Chondrocyte (in vitro differentiated cells): ENCODE data around the gene RHOC. TPM values are rescaled to one million over a fixed set of nuclear protein-coding genes. Genes with fewer than 3 reads are reported as not detected.

Source experiments
- DNase-seq: peaks from one replicate; pipeline ENCODE4 v3.0.0; 2021; ENCODE audit warnings: mixed read lengths, low spot score
- H3K27ac Mint-ChIP-seq: one replicate; pipeline ENCODE4 v1.8.0; 2021; ENCODE audit warnings: mild to moderate bottlenecking, moderate library complexity, mixed read lengths; ENCODE audit not compliant: unreplicated experiment
- H3K27me3 Mint-ChIP-seq: 2 replicates; pipeline ENCODE4 v1.8.0; 2021; ENCODE audit warnings: low read depth, mixed read lengths
- H3K36me3 Mint-ChIP-seq: 2 replicates; pipeline ENCODE4 v1.8.0; 2021; ENCODE audit warnings: low read depth, mixed read lengths
- H3K4me1 Mint-ChIP-seq: 2 replicates; pipeline ENCODE4 v1.8.0; 2021; ENCODE audit warnings: low read depth, mild to moderate bottlenecking, mixed read lengths
- H3K4me3 Mint-ChIP-seq: one replicate; pipeline ENCODE4 v1.8.0; 2021; ENCODE audit warnings: mild to moderate bottlenecking, moderate library complexity, mixed read lengths; ENCODE audit not compliant: unreplicated experiment
- H3K9me3 Mint-ChIP-seq: 2 replicates; pipeline ENCODE4 v1.8.0; 2021; ENCODE audit warnings: low read depth, mixed read lengths
- total RNA-seq: library from RNA; stranded (reverse); gene quantifications from 3 replicates; pipeline ENCODE4 v1.2.1, GENCODE V29; 2021
- TF ChIP-seq, protein P1 (sequence below): fragments of 200-600 bp; sonication (generic); IDR thresholded peaks from 2 replicates; pipeline ENCODE4 v1.5.0; 2021; ENCODE audit warnings: antibody characterized with exemption, mild to moderate bottlenecking, moderate library complexity

Gene RHOC
- total RNA-seq, 1 donor from 2014 or later = 446 TPM

DNA sequence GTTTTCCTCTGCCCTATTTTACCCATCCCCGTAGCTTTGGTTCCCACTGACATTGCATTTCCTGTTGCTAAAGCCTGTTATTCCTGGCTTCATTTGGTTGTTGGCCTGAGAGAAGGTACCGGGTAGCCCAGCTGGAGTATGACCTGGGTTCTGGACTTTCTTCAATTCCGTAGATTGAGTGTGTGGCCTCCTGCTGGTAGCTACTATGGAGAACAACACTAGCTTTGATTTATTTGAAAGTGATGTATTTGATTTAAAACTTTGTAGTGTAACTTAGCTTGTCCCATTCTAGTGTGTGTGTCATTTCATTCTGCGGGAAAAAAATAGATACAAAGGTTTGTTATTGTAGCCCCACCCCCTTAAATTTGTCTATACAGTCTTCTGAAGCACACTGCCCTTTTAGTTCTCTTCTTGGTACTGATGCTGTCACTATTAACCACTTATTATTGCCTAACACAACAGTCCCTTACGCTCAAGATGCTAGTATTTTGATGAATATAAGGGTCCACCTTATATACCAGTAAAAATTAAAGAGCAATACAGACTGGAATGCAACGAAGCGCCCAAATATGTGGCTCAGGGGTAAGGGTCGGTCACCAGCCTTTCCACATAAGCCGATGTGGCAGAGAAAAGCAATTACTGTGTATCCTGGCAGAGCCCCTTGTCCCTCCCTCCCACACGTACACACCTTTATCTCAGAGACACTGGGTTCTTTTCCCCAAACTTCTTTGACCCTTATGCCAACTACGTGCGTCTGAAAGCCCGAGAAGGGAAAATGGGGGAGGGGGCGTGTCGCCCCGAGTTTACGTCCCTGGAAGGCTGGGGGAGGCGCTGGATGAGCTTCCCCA, 33.1 kb downstream of the RHOC start:
- H3K4me1 Mint-ChIP-seq = peaks cover 38% of the 10 kb centered on the region
- H3K4me3 Mint-ChIP-seq = peak overlapping the region; percentile 91
- TF ChIP-seq, protein P1, sequence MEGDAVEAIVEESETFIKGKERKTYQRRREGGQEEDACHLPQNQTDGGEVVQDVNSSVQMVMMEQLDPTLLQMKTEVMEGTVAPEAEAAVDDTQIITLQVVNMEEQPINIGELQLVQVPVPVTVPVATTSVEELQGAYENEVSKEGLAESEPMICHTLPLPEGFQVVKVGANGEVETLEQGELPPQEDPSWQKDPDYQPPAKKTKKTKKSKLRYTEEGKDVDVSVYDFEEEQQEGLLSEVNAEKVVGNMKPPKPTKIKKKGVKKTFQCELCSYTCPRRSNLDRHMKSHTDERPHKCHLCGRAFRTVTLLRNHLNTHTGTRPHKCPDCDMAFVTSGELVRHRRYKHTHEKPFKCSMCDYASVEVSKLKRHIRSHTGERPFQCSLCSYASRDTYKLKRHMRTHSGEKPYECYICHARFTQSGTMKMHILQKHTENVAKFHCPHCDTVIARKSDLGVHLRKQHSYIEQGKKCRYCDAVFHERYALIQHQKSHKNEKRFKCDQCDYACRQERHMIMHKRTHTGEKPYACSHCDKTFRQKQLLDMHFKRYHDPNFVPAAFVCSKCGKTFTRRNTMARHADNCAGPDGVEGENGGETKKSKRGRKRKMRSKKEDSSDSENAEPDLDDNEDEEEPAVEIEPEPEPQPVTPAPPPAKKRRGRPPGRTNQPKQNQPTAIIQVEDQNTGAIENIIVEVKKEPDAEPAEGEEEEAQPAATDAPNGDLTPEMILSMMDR = peak; percentile 81
- no peaks in the 10 kb centered on the region for H3K9me3 Mint-ChIP-seq
- H3K27ac Mint-ChIP-seq = peak overlapping the region; percentile 98
- DNase-seq = no peak
- no peaks in the 10 kb centered on the region for H3K27me3 Mint-ChIP-seq
- H3K36me3 Mint-ChIP-seq = peaks cover 24% of the 10 kb centered on the region

DNA sequence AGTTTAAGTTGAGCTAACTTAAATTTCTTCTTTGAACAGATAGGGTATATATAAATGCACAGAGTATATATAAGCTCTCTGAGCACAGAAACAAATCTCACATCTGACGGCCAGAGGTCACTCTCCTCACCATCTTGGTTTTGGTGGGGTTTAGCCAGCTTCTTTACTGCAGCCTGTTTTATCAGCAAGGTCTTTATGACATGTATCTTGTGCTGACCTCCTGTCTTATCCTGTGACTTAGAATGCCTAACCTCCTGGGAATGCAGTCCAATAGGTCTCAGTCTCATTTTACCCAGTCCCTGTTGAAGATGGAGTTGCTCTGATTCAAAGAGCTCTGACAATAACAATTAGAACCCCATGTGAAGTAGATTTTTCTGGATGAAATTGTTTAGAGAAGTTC, 34.1 kb downstream of the RHOC start:
- Mint-ChIP-seq H3K9me3 (no peaks in the 10 kb centered on the region), H3K4me1 (peaks cover 41% of the 10 kb centered on the region), H3K4me3 (no peak overlapping the region), H3K27me3 (no peaks in the 10 kb centered on the region), H3K36me3 (peaks cover 25% of the 10 kb centered on the region), H3K27ac (peak overlapping the region; percentile 98)
- DNase-seq = no peak
- TF ChIP-seq, protein P1 = no peak

DNA sequence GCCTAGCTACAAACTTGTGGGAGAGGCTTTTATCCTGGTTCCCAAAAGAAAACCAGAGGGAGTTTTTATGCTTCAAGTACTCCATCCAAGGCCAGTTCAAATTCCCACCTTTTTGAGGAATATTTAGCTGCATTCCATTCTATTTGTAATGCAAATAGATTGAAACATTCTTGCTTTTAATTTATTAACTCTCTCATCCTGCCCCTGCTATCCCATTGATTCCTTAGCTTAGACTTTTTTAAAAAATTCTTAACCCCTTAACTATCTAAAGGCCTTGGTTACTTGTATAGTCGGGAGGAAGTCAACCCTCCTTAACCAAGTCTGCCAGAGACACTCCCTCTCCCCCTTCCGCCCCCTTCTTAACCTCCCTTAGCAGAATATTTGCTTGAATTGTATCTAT, 34.9 kb downstream of the RHOC start:
- Mint-ChIP-seq H3K4me3 (no peak overlapping the region), H3K4me1 (peaks cover 41% of the 10 kb centered on the region), H3K9me3 (no peaks in the 10 kb centered on the region), H3K36me3 (peaks cover 28% of the 10 kb centered on the region), H3K27ac (no peak overlapping the region), H3K27me3 (no peaks in the 10 kb centered on the region)
- TF ChIP-seq, protein P1 = no peak
- no peak for DNase-seq

DNA sequence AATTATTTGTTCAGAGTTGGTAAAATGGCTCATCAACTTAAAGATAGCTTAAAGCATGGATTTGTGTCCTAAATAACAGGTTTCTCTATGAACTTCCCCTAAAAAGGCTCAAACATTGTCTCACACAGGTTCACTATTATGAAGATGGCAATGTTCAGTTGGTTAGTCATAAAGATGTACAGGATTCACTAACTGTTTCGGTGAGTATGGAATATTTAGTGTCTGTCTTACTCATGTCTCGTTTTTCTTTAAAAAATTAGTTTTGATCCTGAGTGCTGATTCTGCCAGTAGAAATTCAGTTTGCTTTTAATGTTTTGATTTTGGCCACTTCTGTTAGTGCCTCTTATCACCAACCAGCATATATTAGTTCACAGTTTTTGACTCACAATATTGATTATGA, 40.0 kb downstream of the RHOC start:
- H3K9me3 Mint-ChIP-seq = no peaks in the 10 kb centered on the region
- H3K27ac Mint-ChIP-seq = no peak overlapping the region
- H3K4me1 Mint-ChIP-seq = peaks cover 7% of the 10 kb centered on the region
- peaks cover 40% of the 10 kb centered on the region for H3K36me3 Mint-ChIP-seq
- TF ChIP-seq, protein P1 = no peak
- no peaks in the 10 kb centered on the region for H3K27me3 Mint-ChIP-seq
- H3K4me3 Mint-ChIP-seq = no peak overlapping the region
- DNase-seq = no peak

DNA sequence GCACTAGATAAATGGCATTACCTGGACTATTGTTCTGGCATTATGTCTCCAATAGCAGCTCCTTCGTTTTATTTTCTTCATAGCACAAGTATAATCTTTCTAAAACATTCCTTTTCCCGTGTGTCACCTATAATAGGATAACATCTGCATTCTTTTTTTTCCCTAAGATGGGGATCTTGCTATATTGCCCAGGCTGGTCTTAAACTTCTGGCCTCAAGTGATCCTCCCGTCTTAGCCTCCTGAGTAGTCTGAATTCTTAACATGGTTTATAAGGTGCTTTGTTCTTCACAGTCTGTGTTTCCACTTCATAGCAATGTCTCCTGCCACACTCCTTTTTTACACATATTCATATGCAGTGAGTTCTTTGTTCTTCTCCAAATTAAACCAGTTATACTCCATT, 41.1 kb downstream of the RHOC start:
- Mint-ChIP-seq H3K4me1 (peaks cover 7% of the 10 kb centered on the region), H3K27ac (no peak overlapping the region), H3K27me3 (no peaks in the 10 kb centered on the region), H3K9me3 (no peaks in the 10 kb centered on the region), H3K4me3 (no peak overlapping the region), H3K36me3 (peaks cover 44% of the 10 kb centered on the region)
- TF ChIP-seq, protein P1 = no peak
- DNase-seq = no peak
